C4-2B (cell line): ENCODE measurements around the gene SH3BP5.

Experiments
- CTCF ChIP-seq: fragments of 450-650 bp; conservative IDR thresholded peaks from 2 replicates; pipeline ENCODE4 v1.5.1; 2017; ENCODE audit warnings: mild to moderate bottlenecking
- ZFX ChIP-seq: fragments of 450-650 bp; IDR thresholded peaks from 2 replicates; pipeline ENCODE4 v1.6.1; 2017

GRCh38 chr3:15263120-15263519 is 69.3 kb downstream of the SH3BP5 start:
- TF ChIP-seq CTCF (no peak), ZFX (no peak)
